ENCODE results near the gene CD8B2.
"Not testable (repeated sequence)": the region's sequence is repeated elsewhere in the genome, so short reads cannot be mapped to it uniquely, and the experiment has no call there.

Gene CD8B2

GRCh38 chr2:106486551-106487385 lies at the start of gene CD8B2:
TSS of gene CD8B2 (plus strand) at chr2:106487364. CDS start at chr2:106487427, 63 bp downstream.
- not testable (repeated sequence) for DNase-seq (ENCODE audit: low read depth, low spot score)

GRCh38 chr2:106461882-106462281 lies 25.3 kb upstream of the CD8B2 start:
- not testable (repeated sequence) for DNase-seq (ENCODE audit: low read depth, low spot score)

DNA sequence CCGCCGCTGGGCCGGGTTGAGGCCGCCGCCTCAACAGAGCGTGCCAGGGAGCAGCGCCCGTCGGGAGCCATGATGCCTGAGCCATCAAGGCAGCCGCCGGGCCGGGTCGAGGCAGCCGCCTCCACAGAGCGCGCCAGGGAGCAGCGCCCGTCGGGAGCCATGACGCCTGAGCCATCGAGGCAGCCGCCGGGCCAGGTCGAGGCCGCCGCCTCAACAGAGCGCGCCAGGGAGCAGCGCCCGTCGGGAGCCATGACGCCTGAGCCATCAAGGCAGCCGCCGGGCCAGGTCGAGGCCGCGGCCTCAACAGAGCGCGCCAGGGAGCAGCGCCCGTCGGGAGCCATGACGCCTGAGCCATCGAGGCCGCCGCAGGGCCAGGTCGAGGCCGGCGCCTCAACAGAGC lies 19.6 kb upstream of the CD8B2 start:
- not testable (repeated sequence) for DNase-seq (ENCODE audit: low read depth, low spot score)

GRCh38 chr2:106468107-106468506 lies 19.1 kb upstream of the CD8B2 start, which contains the start of gene RGPD3:
TSS of gene RGPD3 (minus strand) at chr2:106468413. CDS start at chr2:106468288, 125 bp downstream.
- DNase-seq (ENCODE audit: low read depth, low spot score) = not testable (repeated sequence)

DNA sequence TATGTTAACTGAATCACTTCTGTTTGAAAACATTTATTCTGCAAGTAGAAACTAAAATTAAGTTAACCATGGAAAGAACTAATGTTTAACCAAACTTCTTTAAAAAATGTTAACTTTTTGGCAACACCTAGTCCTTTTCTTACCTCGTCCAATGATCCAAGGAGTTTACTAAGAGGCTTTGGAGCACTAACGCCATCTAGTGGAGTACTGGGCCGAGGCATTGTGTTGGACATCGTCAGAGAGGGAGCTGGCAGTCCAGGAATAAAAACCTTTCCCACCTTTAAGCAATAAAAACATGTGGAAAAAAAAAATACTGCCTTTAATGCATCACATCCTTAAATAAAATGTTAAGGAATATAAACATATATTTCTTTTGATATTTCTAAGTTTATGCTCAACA lies 16.5 kb upstream of the CD8B2 start:
- not testable (repeated sequence) for DNase-seq (ENCODE audit: low read depth, low spot score)

DNA sequence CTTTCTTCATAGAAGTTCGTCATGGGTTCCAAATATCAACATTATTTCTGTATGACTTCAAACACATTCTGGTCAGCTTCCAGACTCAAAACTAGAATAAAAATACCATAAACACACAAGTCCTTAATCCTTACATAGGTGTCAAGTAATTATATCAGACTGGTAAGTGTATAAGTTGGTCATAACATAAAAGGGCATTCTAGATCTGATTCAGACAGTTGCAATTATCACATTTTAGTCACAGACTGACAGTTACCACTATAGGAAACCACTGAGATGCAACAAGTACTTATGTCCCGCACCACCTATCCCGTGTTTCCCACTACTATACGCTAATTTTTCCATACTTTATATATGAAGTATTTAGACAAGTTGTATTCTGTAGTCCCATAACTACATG lies 9.5 kb upstream of the CD8B2 start:
- DNase-seq (ENCODE audit: low read depth, low spot score) = not testable (repeated sequence)

DNA sequence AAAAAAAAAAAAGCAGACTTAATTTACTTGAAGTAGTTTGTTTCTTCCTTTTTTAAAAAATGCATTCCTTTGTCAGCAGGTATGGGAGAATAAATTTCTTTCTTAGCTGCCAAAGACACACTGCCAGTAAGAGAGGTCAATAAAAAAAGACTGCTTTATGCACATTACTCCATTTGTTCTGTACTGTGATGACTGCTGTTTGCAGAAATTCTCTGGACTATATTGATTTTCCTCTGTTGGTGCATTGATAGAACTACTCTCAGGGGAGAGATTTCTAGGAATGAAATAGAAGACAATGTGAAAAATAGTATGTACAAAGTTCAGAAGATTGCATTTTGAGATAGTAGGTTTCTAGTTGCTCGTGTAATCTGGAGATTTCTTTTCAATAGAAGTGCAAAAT lies 7.6 kb upstream of the CD8B2 start:
- DNase-seq (ENCODE audit: low read depth, low spot score) = not testable (repeated sequence)

DNA sequence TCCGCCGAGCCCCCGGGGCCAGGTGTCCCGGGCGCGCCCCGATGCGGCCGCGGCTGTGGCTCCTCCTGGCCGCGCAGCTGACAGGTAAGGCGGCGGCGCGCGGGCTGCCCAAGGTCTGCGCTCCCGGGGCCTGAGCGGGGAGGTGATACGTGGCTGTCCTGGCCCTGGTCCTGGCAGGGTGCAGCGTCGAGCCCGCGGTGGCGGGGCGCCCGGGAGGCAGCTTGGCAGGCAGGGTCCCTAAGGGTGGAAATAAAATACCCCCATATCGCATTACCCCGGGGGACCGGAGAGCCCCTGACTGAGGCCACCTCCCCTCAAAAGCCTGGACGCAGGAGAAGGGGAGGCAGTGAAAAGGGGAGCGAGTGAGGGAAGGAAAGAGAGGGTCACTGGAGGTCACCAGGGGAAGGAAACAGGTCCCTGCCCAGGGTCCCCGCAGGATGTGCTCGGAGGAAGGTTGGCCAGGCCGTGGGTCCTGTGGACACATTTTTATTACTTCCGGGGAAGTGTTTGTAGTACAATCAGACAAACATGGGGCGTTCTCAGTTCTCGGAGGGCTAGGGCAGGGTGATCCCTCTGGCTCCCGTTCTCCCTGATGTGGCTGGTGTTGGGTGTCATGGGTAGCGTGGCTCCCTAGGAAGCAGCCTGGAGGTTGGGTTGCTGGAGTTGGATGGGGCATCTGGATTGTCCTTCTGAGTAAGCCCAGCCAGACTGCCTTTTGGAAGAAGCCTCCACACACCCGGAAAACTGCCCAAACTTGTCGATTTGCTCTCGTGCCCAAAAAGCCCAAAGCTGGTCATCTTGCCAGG lies 425 bp downstream of the CD8B2 start:
- DNase-seq (ENCODE audit: low read depth, low spot score) = not testable (repeated sequence)

DNA sequence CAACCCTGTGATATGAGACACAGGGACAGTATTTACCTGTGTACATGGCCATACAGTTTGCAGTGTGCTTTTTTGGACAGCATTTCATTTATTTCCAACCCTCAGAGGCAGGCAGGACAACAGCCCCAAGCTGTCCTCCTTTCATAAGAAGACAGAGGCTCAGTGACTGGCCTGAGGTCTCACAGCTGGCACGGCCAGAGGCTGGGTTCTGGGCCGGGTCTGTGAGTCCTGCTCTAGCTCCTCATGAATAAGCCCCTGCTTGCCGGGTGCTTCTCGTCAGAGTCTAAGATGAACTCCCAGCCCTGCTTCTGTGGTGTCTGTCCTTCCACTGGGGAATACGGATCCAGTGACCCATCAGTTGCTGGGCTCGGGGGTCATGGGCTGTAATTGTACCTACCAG lies 2.5 kb downstream of the CD8B2 start:
- DNase-seq (ENCODE audit: low read depth, low spot score) = not testable (repeated sequence)

- not testable (repeated sequence) for DNase-seq (ENCODE audit: low read depth, low spot score)
These were observed 5.2 kb downstream of the CD8B2 start for GRCh38 chr2:106492399-106492798.

DNA sequence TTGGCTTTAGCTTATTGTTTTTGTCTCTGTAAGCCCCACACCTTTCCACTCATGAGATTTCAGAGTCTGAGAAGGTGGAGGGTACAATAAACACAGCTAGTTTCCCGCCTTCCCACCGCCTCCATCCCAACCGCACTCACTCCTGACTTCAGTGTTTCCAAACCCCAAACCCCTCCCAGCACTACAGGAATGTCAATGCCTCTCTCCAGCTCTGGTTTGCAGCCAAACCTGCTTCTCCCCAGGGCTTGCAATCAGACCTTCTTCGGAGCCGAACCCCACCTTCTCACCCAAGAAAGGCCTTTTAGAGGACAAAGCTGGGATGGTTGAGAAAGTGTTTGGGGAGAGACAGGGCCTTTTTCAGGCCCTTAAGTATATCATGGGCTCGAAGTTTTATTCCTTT lies 5.7 kb downstream of the CD8B2 start:
- DNase-seq (ENCODE audit: low read depth, low spot score) = not testable (repeated sequence)

DNA sequence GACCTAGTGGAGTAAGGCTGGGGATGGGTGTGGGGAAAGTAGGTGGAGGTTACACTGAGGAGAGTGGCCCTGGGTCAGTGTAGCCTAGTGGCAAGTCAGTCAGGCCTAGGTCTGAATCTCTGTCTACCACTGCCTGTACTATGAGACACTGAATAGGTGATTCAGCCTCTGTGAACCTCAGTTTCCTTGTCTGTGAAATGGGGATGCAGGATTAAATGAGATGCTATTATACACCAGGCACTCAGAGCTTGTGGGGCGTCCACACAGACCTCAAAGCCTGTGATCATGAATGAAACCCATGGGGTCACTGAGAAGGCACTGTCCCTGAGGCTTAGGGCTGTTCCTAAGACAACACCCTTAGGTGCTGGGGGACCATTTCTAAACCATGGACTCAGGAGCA lies 11.4 kb downstream of the CD8B2 start:
- DNase-seq (ENCODE audit: low read depth, low spot score) = not testable (repeated sequence)

DNA sequence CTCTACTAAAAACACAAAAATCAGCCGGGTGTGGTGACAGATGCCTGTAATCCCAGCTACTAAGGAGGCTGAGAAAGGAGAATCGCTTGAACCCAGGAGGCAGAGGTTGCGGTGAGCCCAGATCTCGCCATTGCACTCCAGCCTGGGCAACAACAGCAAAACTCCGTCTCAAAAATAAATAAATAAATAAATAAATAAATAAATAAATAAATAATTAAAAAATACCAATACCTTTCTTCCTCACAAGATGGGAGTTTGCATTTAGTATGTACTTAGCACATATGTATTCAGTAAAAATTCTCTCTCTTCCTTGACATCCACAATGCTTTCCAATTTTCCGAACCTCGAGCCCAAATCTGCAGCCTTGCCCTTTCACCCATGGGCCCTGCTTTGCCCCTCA lies 13.2 kb downstream of the CD8B2 start:
- not testable (repeated sequence) for DNase-seq (ENCODE audit: low read depth, low spot score)

- DNase-seq (ENCODE audit: low read depth, low spot score) = not testable (repeated sequence)
These were observed 15.2 kb downstream of the CD8B2 start for GRCh38 chr2:106502351-106502750.

DNA sequence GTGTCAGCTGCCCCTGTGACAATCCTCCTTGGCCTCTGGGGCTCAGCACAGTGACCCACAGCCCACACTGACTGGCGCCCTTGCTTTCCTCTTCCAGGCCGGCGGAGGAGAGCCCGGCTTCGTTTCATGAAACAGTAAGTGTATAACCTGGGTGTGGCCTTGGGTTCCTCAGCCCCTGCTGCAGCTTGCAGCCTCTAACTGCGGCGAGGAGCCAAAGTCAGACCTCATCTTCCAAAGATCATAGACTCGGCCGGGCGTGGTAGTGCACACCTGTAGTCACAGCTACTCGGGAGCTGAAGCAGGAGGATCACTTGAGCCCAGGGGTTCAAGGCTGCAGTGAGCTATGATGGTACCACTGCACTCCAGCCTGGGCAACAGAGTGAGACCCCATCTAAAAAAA lies 17.0 kb downstream of the CD8B2 start:
- not testable (repeated sequence) for DNase-seq (ENCODE audit: low read depth, low spot score)

- DNase-seq (ENCODE audit: low read depth, low spot score) = not testable (repeated sequence)
These were observed 17.6 kb downstream of the CD8B2 start for GRCh38 chr2:106504787-106505186.

- not testable (repeated sequence) for DNase-seq (ENCODE audit: low read depth, low spot score)
These were observed 19.0 kb downstream of the CD8B2 start for GRCh38 chr2:106506002-106506687.

- DNase-seq (ENCODE audit: low read depth, low spot score) = not testable (repeated sequence)
These were observed 21.7 kb downstream of the CD8B2 start for GRCh38 chr2:106508660-106509373.

DNA sequence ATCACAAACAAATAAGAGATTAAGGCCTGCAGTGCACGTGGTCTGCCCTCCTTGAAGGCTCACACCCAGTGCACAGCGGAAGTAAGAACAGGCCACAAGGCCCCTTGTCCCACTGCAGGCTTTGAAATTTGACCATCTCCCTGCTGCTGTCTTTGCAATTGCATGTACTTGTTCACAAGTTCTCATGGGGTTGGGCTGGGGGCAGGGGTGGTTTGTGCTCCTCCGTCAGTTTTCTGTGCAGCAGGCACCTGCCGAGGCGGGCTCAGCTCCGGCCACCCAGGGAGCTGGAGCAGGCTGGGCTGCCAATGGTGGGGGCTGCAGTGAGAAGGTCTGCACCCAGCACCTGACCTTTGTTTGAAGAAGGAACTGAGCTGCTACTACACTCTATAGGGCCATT lies 22.2 kb downstream of the CD8B2 start:
- not testable (repeated sequence) for DNase-seq (ENCODE audit: low read depth, low spot score)

GRCh38 chr2:106510791-106511190 lies 23.6 kb downstream of the CD8B2 start:
- not testable (repeated sequence) for DNase-seq (ENCODE audit: low read depth, low spot score)

DNA sequence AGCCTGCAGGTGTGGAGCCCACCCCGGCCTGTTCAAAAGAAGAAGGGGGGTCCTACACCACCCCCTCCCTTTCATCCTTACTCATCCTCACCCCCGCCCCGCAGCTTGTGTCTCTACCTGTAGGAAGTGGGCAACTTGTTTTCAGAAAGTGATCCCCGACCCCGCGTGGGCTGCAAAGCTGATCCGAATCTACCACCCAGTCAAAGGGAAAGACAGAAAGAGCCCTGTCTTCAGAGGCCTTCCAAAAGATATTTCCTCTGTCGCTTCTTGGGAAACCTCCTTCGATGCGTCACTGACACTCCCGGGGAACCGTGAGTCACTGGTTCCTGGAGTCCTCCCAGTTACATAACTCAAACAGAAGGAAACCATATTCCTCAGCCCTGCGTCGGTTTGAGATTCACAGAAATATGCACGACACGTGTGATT lies 24.3 kb downstream of the CD8B2 start:
- DNase-seq (ENCODE audit: low read depth, low spot score) = peak; percentile 10

All from activated naive CD8-positive, alpha-beta T cell treated with anti-CD3 and anti-CD28 coated beads, Interleukin-2, amount 50 U/mL, for 16 hours (primary cell).